ENCODE data around the gene CLMP. TPM values are rescaled to one million over a fixed set of nuclear protein-coding genes. Genes with fewer than 3 reads are reported as not detected.

CLMP gene
- total and polyA plus RNA-seq, 4 donors, result 5.2 to 22.9 (median 12.3) TPM

DNA sequence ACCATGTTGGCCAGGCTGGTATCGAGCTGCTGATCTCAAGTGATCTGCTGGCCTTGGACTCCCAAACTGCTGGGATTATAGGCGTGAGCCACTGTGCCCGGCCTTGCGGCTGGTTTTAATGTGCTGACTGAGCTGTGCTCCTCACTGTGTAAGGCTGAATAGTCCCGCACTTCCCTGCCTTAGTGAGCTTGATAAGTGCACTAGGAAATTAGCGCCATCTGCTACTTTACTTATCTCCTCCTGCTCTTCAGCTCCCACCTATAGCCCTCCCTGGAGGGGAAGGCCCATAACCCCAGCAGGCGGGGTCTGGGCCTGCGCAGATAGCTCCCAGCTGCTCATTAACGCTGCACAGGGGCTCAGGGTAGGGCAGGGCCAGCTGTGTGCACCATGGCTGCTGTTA, 49.4 kb downstream of the CLMP start:
- peak overlapping the region in 1 of 2 donors; percentile 65 for H3K27ac ChIP-seq (ENCODE audit: low read depth in 1 of 2, low read length in 1 of 2)
- no peak for ATAC-seq (ENCODE audit: insufficient read depth, low FRiP score)
- 70 to 86% methylated on average over 9 of the region's 9 CpGs for WGBS, 2 donors
- DNase-seq, result no peak
- TF ChIP-seq, protein P1, sequence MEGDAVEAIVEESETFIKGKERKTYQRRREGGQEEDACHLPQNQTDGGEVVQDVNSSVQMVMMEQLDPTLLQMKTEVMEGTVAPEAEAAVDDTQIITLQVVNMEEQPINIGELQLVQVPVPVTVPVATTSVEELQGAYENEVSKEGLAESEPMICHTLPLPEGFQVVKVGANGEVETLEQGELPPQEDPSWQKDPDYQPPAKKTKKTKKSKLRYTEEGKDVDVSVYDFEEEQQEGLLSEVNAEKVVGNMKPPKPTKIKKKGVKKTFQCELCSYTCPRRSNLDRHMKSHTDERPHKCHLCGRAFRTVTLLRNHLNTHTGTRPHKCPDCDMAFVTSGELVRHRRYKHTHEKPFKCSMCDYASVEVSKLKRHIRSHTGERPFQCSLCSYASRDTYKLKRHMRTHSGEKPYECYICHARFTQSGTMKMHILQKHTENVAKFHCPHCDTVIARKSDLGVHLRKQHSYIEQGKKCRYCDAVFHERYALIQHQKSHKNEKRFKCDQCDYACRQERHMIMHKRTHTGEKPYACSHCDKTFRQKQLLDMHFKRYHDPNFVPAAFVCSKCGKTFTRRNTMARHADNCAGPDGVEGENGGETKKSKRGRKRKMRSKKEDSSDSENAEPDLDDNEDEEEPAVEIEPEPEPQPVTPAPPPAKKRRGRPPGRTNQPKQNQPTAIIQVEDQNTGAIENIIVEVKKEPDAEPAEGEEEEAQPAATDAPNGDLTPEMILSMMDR (IDR thresholded peaks at IDR 0.05; ENCODE audit: control extremely low read depth, extremely low read depth), result no peak
- no peak overlapping the region for H3K9ac ChIP-seq (ENCODE audit: insufficient read depth in 1 of 2, low read length in 2 of 2)
- no peak overlapping the region for H3K4me3 ChIP-seq
- H3K9me3 ChIP-seq (ENCODE audit: control insufficient read depth in 4 of 4, insufficient read depth in 3 of 4, low read length in 3 of 4), result no peaks in the 10 kb centered on the region
- peaks cover 0 to 3% (median 0%) of the 10 kb centered on the region in 5 donors for H3K4me1 ChIP-seq (ENCODE audit: control insufficient read depth in 5 of 5, insufficient read depth in 5 of 5, low read length in 5 of 5)
- no peaks in the 10 kb centered on the region for H3K36me3 ChIP-seq (ENCODE audit: control insufficient read depth in 4 of 4, insufficient read depth in 4 of 4, low read length in 4 of 4)
- no peaks in the 10 kb centered on the region for H3K27me3 ChIP-seq (ENCODE audit: control insufficient read depth in 3 of 3, insufficient read depth in 3 of 3, low read length in 2 of 3)

DNA sequence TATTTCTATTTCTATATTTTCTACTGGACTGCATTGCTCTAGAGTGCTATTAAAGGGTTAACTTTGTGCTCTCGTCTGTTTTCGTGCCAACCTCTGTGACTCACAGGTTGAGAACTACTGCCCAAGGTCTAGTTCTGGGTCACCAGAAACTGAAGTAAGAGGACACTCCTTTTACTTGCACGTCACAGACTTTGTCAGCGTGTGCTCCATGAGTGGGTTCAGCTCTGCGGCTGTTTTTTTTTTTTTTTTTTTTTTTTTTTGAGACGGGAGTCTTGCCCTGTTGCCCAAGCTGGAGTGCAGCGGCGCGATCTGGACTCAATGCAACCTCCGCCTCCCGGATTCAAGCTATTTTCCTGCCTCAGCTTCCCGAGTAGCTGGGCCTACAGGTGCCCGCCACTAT, 49.8 kb downstream of the CLMP start:
- Histone ChIP-seq H3K27ac (ENCODE audit: low read depth in 1 of 2, low read length in 1 of 2) (peak overlapping the region in 1 of 2 donors; percentile 65), H3K9me3 (ENCODE audit: control insufficient read depth in 4 of 4, insufficient read depth in 3 of 4, low read length in 3 of 4) (no peaks in the 10 kb centered on the region), H3K36me3 (ENCODE audit: control insufficient read depth in 4 of 4, insufficient read depth in 4 of 4, low read length in 4 of 4) (no peaks in the 10 kb centered on the region), H3K4me1 (ENCODE audit: control insufficient read depth in 5 of 5, insufficient read depth in 5 of 5, low read length in 5 of 5) (peaks cover 0 to 3% (median 0%) of the 10 kb centered on the region in 5 donors), H3K9ac (ENCODE audit: insufficient read depth in 1 of 2, low read length in 2 of 2) (no peak overlapping the region), H3K4me3 (no peak overlapping the region), H3K27me3 (ENCODE audit: control insufficient read depth in 3 of 3, insufficient read depth in 3 of 3, low read length in 2 of 3) (no peaks in the 10 kb centered on the region)
- TF ChIP-seq, protein P1 (IDR thresholded peaks at IDR 0.05; ENCODE audit: control extremely low read depth, extremely low read depth), result no peak
- 46 to 70% methylated on average over 12 to 13 of the region's 13 CpGs for WGBS, 2 donors
- DNase-seq, result no peak
- ATAC-seq (ENCODE audit: insufficient read depth, low FRiP score), result peak; percentile 80

DNA sequence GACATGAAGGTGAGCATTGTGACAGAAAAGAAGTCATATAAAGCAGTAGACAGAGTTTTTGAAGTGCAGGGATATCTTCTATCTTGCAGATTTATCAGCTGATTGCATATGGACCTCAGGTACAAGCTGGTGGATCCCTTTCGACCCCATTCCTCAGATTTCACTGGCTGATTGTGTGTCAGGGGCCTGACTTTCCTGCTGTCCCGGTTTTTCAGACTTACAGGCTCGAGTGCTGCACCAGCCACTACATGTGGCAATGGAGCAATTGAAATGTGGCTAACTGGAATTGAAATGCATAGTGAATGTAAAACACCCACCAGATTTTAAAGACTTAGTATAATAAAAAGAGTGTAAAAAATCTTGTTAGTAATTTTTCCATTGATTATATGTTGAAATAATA, 50.3 kb downstream of the CLMP start:
- 62 to 81% methylated on average over 3 of the region's 3 CpGs for WGBS, 2 donors
- Histone ChIP-seq H3K27ac (ENCODE audit: low read depth in 1 of 2, low read length in 1 of 2) (no peak overlapping the region), H3K9me3 (ENCODE audit: control insufficient read depth in 4 of 4, insufficient read depth in 3 of 4, low read length in 3 of 4) (no peaks in the 10 kb centered on the region), H3K4me3 (no peak overlapping the region), H3K4me1 (ENCODE audit: control insufficient read depth in 5 of 5, insufficient read depth in 5 of 5, low read length in 5 of 5) (peaks cover 0 to 3% (median 0%) of the 10 kb centered on the region in 5 donors), H3K9ac (ENCODE audit: insufficient read depth in 1 of 2, low read length in 2 of 2) (no peak overlapping the region), H3K36me3 (ENCODE audit: control insufficient read depth in 4 of 4, insufficient read depth in 4 of 4, low read length in 4 of 4) (no peaks in the 10 kb centered on the region), H3K27me3 (ENCODE audit: control insufficient read depth in 3 of 3, insufficient read depth in 3 of 3, low read length in 2 of 3) (no peaks in the 10 kb centered on the region)
- DNase-seq (peak in 2 of 3 donors; percentile 37 to 39), ATAC-seq (ENCODE audit: insufficient read depth, low FRiP score) (no peak)
- TF ChIP-seq, protein P1 (IDR thresholded peaks at IDR 0.05; ENCODE audit: control extremely low read depth, extremely low read depth), result no peak

DNA sequence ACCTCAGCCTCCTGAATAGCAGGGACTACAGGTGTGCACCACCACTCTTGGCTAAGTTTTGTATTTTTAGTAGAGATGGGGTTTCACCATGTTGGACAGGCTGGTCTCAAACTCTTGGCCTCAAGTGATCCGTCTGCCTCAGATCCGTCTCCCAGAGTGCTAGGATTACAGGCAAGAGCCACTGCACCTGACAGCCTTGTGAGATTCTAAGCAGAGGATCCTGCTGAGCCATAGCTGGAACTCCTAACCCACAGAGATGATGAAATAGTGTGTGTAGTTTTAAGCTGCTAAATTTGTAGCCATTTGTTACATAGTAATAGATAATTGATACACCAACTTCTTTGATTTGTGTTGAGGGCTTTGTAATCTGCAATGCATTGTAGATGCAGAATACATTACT, 51.1 kb downstream of the CLMP start:
- H3K36me3 ChIP-seq (ENCODE audit: control insufficient read depth in 4 of 4, insufficient read depth in 4 of 4, low read length in 4 of 4), result no peaks in the 10 kb centered on the region
- DNase-seq, result no peak
- no peak overlapping the region for H3K4me3 ChIP-seq
- H3K27ac ChIP-seq (ENCODE audit: low read depth in 1 of 2, low read length in 1 of 2), result no peak overlapping the region
- 88 to 97% methylated on average over 2 of the region's 2 CpGs for WGBS, 2 donors
- ATAC-seq (ENCODE audit: insufficient read depth, low FRiP score), result no peak
- H3K27me3 ChIP-seq (ENCODE audit: control insufficient read depth in 3 of 3, insufficient read depth in 3 of 3, low read length in 2 of 3), result no peaks in the 10 kb centered on the region
- H3K9ac ChIP-seq (ENCODE audit: insufficient read depth in 1 of 2, low read length in 2 of 2), result no peak overlapping the region
- no peaks in the 10 kb centered on the region for H3K9me3 ChIP-seq (ENCODE audit: control insufficient read depth in 4 of 4, insufficient read depth in 3 of 4, low read length in 3 of 4)
- TF ChIP-seq, protein P1 (IDR thresholded peaks at IDR 0.05; ENCODE audit: control extremely low read depth, extremely low read depth), result no peak
- H3K4me1 ChIP-seq (ENCODE audit: control insufficient read depth in 5 of 5, insufficient read depth in 5 of 5, low read length in 5 of 5), result peaks cover 0 to 3% (median 0%) of the 10 kb centered on the region in 5 donors
